GM12878 (cell line): ENCODE data around the gene RHOT1. TPM values are rescaled to one million over a fixed set of nuclear protein-coding genes. Genes with fewer than 3 reads are reported as not detected.

Source experiments
- ATAC-seq: fragments of 200-7000 bp; cut with Tn5 transposase; 3 replicates; pipeline ENCODE4 v1.9.1; 2020; ENCODE audit warnings: mild to moderate bottlenecking, moderate library complexity
- BruUV-seq: library from RNA; stranded (reverse); fragments of 400-500 nt; replicated peaks from 2 replicates; lab custom pipeline; 2021; lab: Mats Ljungman, UMichigan
- CTCF ChIA-PET: fragments of 300-600 bp; sonication (Branson Sonifier 250); formaldehyde crosslinking; extraction: SDS; loops from one replicate; lab custom pipeline; 2021; ENCODE audit warnings: inconsistent platforms; lab: Yijun Ruan, JAX
- POLR2A ChIA-PET: fragments of 350-600 bp; formaldehyde crosslinking; extraction: SDS; loops from one replicate; lab custom pipeline; 2021; ENCODE audit warnings: inconsistent platforms; lab: Charles Lee
- RAD21 ChIA-PET: fragments of 300-600 bp; sonication (Branson Sonifier 250); formaldehyde crosslinking; loops from one replicate; lab custom pipeline; 2023; ENCODE audit warnings: antibody characterized with exemption; ENCODE audit not compliant: unreplicated experiment; lab: Charles Lee
- SMC1A ChIA-PET: fragments of 300-600 bp; sonication (Branson Sonifier 250); formaldehyde crosslinking; loops from one replicate; lab custom pipeline; 2023; ENCODE audit not compliant: unreplicated experiment, uncharacterized antibody; lab: Charles Lee
- DNase-seq: peaks from one replicate; pipeline ENCODE4 v3.0.0-alpha.2; 2011; ENCODE audit warnings: low read depth, low spot score
- FAIRE-seq: peaks from 3 replicates; lab custom pipeline; 2011; peaks lifted over from hg19 to GRCh38; lab: Jason Lieb, UNC
- H2AFZ ChIP-seq: 2 replicates; pipeline ENCODE4 v1.6.0; 2011; ENCODE audit warnings: low read depth, low read length, control low read depth; ENCODE audit not compliant: control insufficient read depth
- H3K27ac ChIP-seq: 2 replicates; pipeline ENCODE4 v1.5.1; 2011; ENCODE audit warnings: control low read depth; ENCODE audit not compliant: control insufficient read depth, insufficient read depth
- H3K27me3 ChIP-seq, 2 experiments: replicated peaks in 1 of 2; 2 replicates each; pipeline versions ENCODE4 v1.6.0 to v1.6.1; 2011; ENCODE audit warnings: low read length in 1 of 2; ENCODE audit not compliant: control insufficient read depth in 2 of 2, insufficient read depth in 2 of 2
- H3K36me3 ChIP-seq, 2 experiments: 2 replicates each; pipeline ENCODE4 v1.5.1; 2011; ENCODE audit warnings: low read length in 1 of 2; ENCODE audit not compliant: control insufficient read depth in 2 of 2, insufficient read depth in 2 of 2
- H3K4me1 ChIP-seq: 2 replicates; pipeline ENCODE4 v1.6.1; 2011; ENCODE audit warnings: mild to moderate bottlenecking, low read length, moderate library complexity, mixed read lengths; ENCODE audit not compliant: control insufficient read depth, insufficient read depth
- H3K4me2 ChIP-seq: 2 replicates; pipeline ENCODE4 v1.6.0; 2011; ENCODE audit warnings: control low read depth; ENCODE audit not compliant: control insufficient read depth, insufficient read depth
- H3K4me3 ChIP-seq: fragments of 200-600 bp; sonication (generic); 2 replicates; pipeline ENCODE4 v1.5.1; 2016
- H3K79me2 ChIP-seq: 2 replicates; pipeline ENCODE4 v1.6.0; 2011; ENCODE audit warnings: low read length; ENCODE audit not compliant: control insufficient read depth, insufficient read depth
- H3K9ac ChIP-seq: 2 replicates; pipeline ENCODE4 v1.8.0; 2011; ENCODE audit warnings: low read length, control low read depth, mixed read lengths; ENCODE audit not compliant: control insufficient read depth, insufficient read depth
- H3K9me3 ChIP-seq: replicated peaks from 3 replicates; pipeline ENCODE4 v1.5.1; 2011; ENCODE audit warnings: mild to moderate bottlenecking, low read length; ENCODE audit not compliant: control insufficient read depth, insufficient read depth
- H4K20me1 ChIP-seq: 2 replicates; pipeline ENCODE4 v1.6.0; 2011; ENCODE audit not compliant: control insufficient read depth, insufficient read depth
- BHLHE40 ChIP-seq, 2 experiments: fragments of 450-650 bp in 1 of 2; IDR thresholded peaks; 2 replicates each; pipeline ENCODE4 v1.6.1; 2011 to 2017; ENCODE audit warnings: low read depth in 2 of 2, borderline replicate concordance in 1 of 2, improper control_type of control experiment in 1 of 2, low read length in 1 of 2, mild to moderate bottlenecking in 1 of 2
- HCFC1 ChIP-seq: fragments of 150-350 bp; IDR thresholded peaks from 2 replicates; pipeline ENCODE4 v1.6.1; 2014; ENCODE audit warnings: low read length
- MYB ChIP-seq: fragments of 150-350 bp; IDR thresholded peaks from 2 replicates; pipeline ENCODE4 v1.6.1; 2014; ENCODE audit warnings: mild to moderate bottlenecking, low read depth, low read length, borderline replicate concordance
- NBN ChIP-seq: fragments of 450-650 bp; IDR thresholded peaks from 2 replicates; pipeline ENCODE4 v1.6.1; 2016
- SREBF2 ChIP-seq: IDR thresholded peaks from 2 replicates; pipeline ENCODE4 v1.6.1; 2012; ENCODE audit warnings: mild to moderate bottlenecking, low read length
- SUPT20H ChIP-seq: IDR thresholded peaks from 2 replicates; pipeline ENCODE4 v1.6.1; 2011; ENCODE audit warnings: low read depth, mild to moderate bottlenecking, low read length, moderate library complexity, borderline replicate concordance; ENCODE audit not compliant: control insufficient read depth
- ZBTB11 ChIP-seq: fragments of 450-650 bp; formaldehyde crosslinking; IDR thresholded peaks from 2 replicates; pipeline ENCODE4 v1.5.0; 2022; ENCODE audit warnings: mild to moderate bottlenecking, missing genetic modification characterization
- ZZZ3 ChIP-seq: IDR thresholded peaks from 2 replicates; pipeline ENCODE4 v1.6.1; 2011; ENCODE audit warnings: low read depth; ENCODE audit not compliant: control insufficient read depth, insufficient read length
- WGBS: methylation state at CpG from one replicate; pipeline ENCODE4 v1.1.6; 2016; ENCODE audit warnings: low lambda C conversion rate; ENCODE audit not compliant: insufficient replicate concordance, insufficient coverage; ENCODE audit errors: missing lambda C conversion rate; 5-methylcytosine and 5-hydroxymethylcytosine counted together
- in situ Hi-C: fragments of 300-500 bp; cut with MboI; formaldehyde crosslinking; loops from 9 replicates; pipeline ENCODE4 v1.14.3; 2018; ENCODE audit warnings: mixed read lengths
- intact Hi-C: fragments of 100-400 bp; cut with micrococcal nuclease; formaldehyde crosslinking; loops from one replicate; pipeline ENCODE4 v1.14.2; 2022; ENCODE audit not compliant: unreplicated experiment
- polyA plus RNA-seq, 11 experiments: library from polyadenylated mRNA; depleted of rRNA in 4 of 11; unstranded in 6 of 11; stranded (reverse) in 5 of 11; fragments of >200 nt; fragmentation: Nextera tagmentation in 4 of 11; fragmentation: Illumina TruSeq in 1 of 11; extraction: Ambion mirVana in 4 of 11; extraction: Trizol in 1 of 11; gene quantifications; 1 replicate in 1 of 11; 2 replicates in 10 of 11; pipeline versions ENCODE4 v1.2.1 to v1.2.3, GENCODE V29; 2011 to 2016; ENCODE audit warnings: inconsistent platforms in 2 of 11, missing spikeins in 2 of 11, low read depth in 1 of 11
- total RNA-seq, 4 experiments: library from RNA; depleted of rRNA in 3 of 4; stranded (reverse); fragments of >200 nt in 3 of 4; fragmentation: Illumina TruSeq in 1 of 4; extraction: Trizol in 1 of 4; gene quantifications; 2 replicates each; pipeline versions ENCODE4 v1.2.1 to v1.2.3, GENCODE V29; 2013 to 2021
- TF ChIP-seq, protein P1 (sequence below): fragments of 450-650 bp; IDR thresholded peaks from 2 replicates; pipeline ENCODE4 v1.6.1; 2016; ENCODE audit warnings: mild to moderate bottlenecking
- TF ChIP-seq, protein P2 (sequence below): fragments of 450-650 bp; IDR thresholded peaks from 2 replicates; pipeline ENCODE4 v1.6.1; 2016; ENCODE audit warnings: mild to moderate bottlenecking
- TF ChIP-seq, protein P3 (sequence below): IDR thresholded peaks from 2 replicates; pipeline ENCODE4 v1.6.1; 2011; ENCODE audit warnings: borderline replicate concordance, low read depth, mild to moderate bottlenecking, moderate library complexity, mixed read lengths, low read length; ENCODE audit not compliant: insufficient read depth; ENCODE audit errors: extremely low read length

The RHOT1 gene
- total and polyA plus RNA-seq, 10 of the 15 experiments (the other 5 are each of a cell fraction or from before 2014, with no cell fraction given), result 13.3 to 68.2 (median 22.8) TPM

GRCh38 chr17:32269377-32269776 is 127.1 kb downstream of the RHOT1 start:
- Histone ChIP-seq H2AFZ (no peak overlapping the region), H3K9me3 (no peaks in the 10 kb centered on the region), H3K4me2 (no peak overlapping the region), H3K4me3 (no peak overlapping the region), H3K9ac (no peak overlapping the region), H4K20me1 (no peaks in the 10 kb centered on the region), H3K27me3 (peaks cover 13 to 14% of the 10 kb centered on the region in 2 experiments), H3K36me3 (no peaks in the 10 kb centered on the region), H3K27ac (no peak overlapping the region), H3K4me1 (peaks cover 4% of the 10 kb centered on the region; the same call in 1 of the 2 replicates), H3K79me2 (no peaks in the 10 kb centered on the region)
- ChIA-PET POLR2A (no interaction called here), SMC1A (no interaction called here), RAD21 (no interaction called here), CTCF (no interaction called here)
- BruUV-seq, result no TSS peak
- in situ Hi-C loops, result no loop called here
- ATAC-seq (no peak), DNase-seq (no peak), FAIRE-seq (no peak)
- intact Hi-C loops, result no loop called here
- WGBS, result 52% methylated on average over 11 of the region's 11 CpGs
- TF ChIP-seq, protein P1, sequence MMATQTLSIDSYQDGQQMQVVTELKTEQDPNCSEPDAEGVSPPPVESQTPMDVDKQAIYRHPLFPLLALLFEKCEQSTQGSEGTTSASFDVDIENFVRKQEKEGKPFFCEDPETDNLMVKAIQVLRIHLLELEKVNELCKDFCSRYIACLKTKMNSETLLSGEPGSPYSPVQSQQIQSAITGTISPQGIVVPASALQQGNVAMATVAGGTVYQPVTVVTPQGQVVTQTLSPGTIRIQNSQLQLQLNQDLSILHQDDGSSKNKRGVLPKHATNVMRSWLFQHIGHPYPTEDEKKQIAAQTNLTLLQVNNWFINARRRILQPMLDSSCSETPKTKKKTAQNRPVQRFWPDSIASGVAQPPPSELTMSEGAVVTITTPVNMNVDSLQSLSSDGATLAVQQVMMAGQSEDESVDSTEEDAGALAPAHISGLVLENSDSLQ, result no peak
- TF ChIP-seq HCFC1 (no peak), SREBF2 (no peak), ZBTB11 (CRISPR knock-in tag) (no peak), BHLHE40 (IDR thresholded peaks at IDR 0.05; ENCODE audit: borderline replicate concordance in 1 of 2, low read depth in 2 of 2, low read length in 1 of 2) (no peak), ZZZ3 (no peak), MYB (no peak), NBN (no peak), SUPT20H (no peak)
- TF ChIP-seq, protein P2, sequence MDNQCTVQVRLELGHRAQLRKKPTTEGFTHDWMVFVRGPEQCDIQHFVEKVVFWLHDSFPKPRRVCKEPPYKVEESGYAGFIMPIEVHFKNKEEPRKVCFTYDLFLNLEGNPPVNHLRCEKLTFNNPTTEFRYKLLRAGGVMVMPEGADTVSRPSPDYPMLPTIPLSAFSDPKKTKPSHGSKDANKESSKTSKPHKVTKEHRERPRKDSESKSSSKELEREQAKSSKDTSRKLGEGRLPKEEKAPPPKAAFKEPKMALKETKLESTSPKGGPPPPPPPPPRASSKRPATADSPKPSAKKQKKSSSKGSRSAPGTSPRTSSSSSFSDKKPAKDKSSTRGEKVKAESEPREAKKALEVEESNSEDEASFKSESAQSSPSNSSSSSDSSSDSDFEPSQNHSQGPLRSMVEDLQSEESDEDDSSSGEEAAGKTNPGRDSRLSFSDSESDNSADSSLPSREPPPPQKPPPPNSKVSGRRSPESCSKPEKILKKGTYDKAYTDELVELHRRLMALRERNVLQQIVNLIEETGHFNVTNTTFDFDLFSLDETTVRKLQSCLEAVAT, result no peak
- TF ChIP-seq, protein P3, sequence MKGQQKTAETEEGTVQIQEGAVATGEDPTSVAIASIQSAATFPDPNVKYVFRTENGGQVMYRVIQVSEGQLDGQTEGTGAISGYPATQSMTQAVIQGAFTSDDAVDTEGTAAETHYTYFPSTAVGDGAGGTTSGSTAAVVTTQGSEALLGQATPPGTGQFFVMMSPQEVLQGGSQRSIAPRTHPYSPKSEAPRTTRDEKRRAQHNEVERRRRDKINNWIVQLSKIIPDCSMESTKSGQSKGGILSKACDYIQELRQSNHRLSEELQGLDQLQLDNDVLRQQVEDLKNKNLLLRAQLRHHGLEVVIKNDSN, result no peak
